ENCODE measurements around the gene CLEC16A.

The CLEC16A gene

GRCh38 chr16:11162586-11163268 is 218.4 kb downstream of the CLEC16A start:
- DNase-seq (ENCODE audit: low spot score) = no peak

- no peak for DNase-seq (ENCODE audit: low spot score)
Observed at GRCh38 chr16:11163761-11164261, 219.4 kb downstream of the CLEC16A start.

- DNase-seq (ENCODE audit: low spot score) = no peak
Observed at GRCh38 chr16:11164482-11165270, 220.3 kb downstream of the CLEC16A start.

- no peak for DNase-seq (ENCODE audit: low spot score)
Observed at GRCh38 chr16:11165349-11165748, 221.0 kb downstream of the CLEC16A start.

DNA sequence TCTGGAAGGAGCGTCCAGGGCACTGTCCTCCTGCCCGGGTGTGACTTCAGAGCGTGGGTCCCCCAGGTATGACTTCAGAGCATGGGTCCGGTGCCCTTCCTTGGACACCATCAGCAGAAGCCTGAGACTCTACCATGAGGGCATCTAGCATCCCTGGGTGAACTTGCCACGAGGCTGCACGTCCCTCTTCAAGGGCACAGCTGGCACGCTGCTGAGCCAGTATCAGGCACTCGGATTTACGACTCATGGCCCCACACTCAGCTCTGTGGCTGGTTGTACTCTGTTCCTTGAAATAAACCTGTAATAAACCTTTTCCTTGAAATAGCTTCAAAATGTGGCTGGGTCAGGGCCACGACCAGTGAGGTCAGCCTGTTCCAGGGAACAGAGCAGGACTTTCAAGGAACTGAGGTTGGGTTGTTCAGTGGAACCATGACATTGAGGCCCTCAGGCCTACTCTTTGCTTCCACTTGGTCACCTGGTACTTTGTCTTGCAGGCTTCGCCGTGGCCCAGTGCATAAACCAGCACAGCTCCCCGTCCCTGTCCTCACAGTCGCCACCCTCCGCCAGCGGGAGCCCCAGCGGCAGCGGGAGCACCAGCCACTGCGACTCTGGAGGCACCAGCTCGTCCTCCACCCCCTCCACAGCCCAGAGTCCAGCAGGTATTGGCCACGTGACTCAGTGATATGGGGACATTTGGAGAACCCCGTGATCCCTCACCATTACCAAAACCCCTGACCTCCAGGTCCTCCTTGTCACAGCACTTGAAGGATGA is 221.7 kb downstream of the CLEC16A start:
- no peak for DNase-seq (ENCODE audit: low spot score)

GRCh38 chr16:11167581-11167980 is 223.2 kb downstream of the CLEC16A start:
- no peak for DNase-seq (ENCODE audit: low spot score)

DNA sequence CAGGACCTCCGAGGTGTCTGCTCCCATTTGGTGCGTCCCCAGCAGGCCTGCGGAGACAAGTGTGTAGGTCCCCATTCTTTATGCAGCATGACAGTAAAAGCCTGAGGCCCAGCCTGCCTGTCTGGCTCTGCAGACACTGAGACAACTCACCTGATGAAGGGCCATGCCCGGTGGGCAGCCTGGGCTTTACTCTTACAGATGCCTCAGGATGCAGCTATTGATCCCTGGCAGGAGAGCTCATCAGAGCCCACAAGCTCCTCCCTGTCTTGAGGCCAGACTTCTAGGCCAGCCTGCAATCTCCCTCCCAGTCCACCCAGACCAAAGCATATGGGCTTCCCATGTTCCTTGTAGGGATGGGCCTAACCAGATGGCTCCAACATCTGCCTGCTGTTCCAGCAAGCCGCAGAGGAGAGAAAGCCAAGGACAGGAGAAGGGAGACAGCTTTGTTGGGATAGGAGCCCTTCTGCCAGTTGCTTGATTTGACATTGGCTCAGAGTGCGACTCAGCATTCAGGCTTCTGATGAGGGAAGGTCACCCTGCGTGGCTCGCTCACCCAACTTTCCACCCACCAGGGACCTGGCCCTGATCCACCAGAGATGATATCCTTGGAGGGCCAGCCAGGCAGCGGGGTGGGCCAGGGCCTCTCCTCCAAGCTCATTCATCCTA is 224.2 kb downstream of the CLEC16A start:
- DNase-seq (ENCODE audit: low spot score) = no peak

DNA sequence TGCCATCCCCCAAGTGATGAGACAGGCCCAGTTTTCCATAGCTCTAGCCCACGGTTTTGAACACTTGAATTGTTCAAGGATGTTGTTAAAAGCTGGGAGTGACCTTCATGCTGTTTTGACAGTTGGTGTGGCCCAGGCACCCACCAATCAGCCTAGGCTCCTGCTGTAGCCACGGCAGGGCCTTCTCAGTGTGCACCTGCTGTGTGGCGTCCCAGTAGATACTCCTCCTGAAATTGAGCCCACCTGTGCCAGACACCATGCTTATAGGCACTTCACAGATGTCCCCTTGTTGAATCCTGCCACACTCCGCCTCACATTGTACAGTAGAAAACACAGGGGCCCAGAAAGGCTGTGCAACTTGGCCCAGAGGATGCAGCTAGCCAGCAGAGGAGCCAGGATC is 225.3 kb downstream of the CLEC16A start:
- no peak for DNase-seq (ENCODE audit: low spot score)

DNA sequence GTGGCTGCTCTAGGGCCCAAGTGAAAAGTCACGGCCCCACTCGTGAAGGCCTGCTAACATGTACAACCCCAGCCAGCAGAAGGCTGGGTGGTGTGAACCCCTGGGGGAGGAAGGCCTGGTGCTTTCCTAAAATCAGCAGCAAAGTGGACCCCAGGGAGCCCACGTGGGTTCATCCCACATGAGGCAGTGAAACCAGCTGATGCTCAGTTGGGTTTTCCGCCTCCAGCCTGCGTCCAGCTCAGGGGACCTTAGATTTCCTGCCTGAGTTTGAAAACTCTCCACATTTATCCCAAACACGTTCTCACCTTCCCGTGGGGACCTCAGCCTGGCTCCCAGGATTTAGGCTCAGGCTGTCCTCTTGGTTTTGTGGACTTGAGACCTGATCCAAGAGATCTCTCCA is 225.8 kb downstream of the CLEC16A start:
- no peak for DNase-seq (ENCODE audit: low spot score)

GRCh38 chr16:11170696-11171447 is 226.5 kb downstream of the CLEC16A start:
- DNase-seq (ENCODE audit: low spot score) = no peak

- no peak for DNase-seq (ENCODE audit: low spot score)
Observed at GRCh38 chr16:11171448-11171709, 227.0 kb downstream of the CLEC16A start.

- DNase-seq (ENCODE audit: low spot score) = no peak
Observed at GRCh38 chr16:11171757-11172299, 227.5 kb downstream of the CLEC16A start.

DNA sequence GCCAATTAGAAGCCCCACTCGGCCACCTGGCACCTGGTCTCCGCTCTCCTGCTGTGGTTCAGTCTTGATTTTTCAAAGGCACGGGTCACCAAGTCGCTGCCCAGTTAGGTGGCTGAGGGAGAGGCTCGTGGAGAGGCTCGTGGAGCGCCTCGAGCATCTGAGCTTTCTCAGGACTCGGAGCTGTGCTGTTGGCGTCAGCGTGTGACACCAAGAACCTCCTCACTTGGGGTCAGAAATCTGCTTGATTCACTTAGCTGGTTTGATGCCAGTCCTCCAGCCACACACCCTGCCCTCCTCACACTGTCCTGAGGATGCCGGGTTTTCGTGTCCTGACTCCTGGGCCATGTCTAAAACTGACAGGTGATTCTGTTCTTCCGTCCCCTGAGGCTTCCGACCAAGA is 229.1 kb downstream of the CLEC16A start:
- DNase-seq (ENCODE audit: low spot score) = no peak

- DNase-seq (ENCODE audit: low spot score) = no peak
Observed at GRCh38 chr16:11174141-11174540, 229.8 kb downstream of the CLEC16A start.

DNA sequence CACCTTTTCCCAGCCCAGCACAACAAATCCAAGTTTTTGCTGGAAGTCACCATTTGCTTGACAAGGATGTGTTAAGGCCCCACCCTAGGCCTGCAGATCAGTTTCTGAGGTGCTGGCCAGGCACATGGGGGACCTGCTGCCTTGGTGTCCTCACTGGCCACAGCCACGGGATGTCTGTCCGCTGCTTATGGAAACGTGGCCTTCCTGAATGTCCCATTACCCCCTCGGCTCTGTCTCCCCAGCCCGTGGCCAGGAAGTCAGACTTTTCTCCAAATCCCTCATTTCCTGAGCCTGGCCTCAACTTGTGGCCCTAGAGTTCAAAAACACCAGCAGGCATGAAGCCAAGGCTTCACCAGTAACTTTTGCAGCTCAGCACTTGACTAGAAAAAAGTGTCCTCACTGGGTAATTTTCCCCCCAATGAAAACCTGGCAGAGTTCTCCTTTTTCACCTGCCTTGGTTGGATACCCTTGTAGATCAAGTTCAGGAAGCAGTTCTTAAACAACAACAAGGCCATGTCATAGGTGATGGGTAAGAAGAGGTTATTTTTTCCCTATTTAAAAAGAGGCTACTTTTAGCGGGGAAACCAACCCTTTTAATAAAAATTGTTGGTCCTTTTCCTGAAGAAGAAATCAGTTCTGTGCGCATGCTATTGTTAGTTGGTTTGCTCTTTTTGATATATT is 230.9 kb downstream of the CLEC16A start:
- DNase-seq (ENCODE audit: low spot score) = no peak

- no peak for DNase-seq (ENCODE audit: low spot score)
Observed at GRCh38 chr16:11175787-11176341, 231.5 kb downstream of the CLEC16A start.

DNA sequence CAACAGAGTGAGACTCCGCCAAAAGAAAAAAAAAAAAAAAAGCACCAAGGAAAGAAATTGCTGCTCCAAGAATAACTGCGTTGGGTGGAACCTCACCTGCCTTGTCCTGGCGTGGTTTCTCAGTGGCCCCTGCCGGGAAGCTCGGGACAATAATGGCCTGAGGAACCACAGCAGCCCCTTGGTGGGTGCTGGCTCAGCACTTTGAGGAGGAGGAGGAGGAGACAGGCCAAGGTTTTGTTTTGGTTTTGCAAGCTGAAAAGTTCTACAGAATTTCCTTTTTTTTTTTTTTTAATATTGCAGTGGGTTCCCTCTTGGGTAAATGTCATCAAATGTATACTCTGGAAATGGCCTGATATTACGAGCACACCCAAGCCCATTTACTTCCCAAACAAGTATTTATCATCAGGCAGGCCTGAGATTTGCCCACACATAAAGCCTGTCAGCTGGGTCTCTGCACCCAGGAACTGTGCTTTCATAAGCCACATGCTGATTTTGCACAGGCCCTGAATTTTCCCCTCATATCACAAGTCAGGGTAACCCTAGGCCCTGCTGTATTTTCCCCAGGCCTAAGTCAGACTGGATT is 233.3 kb downstream of the CLEC16A start:
- DNase-seq (ENCODE audit: low spot score) = no peak

- DNase-seq (ENCODE audit: low spot score) = no peak
Observed at GRCh38 chr16:11178424-11178823, 234.1 kb downstream of the CLEC16A start.

- DNase-seq (ENCODE audit: low spot score) = no peak
Observed at GRCh38 chr16:11179574-11179973, 235.2 kb downstream of the CLEC16A start.

DNA sequence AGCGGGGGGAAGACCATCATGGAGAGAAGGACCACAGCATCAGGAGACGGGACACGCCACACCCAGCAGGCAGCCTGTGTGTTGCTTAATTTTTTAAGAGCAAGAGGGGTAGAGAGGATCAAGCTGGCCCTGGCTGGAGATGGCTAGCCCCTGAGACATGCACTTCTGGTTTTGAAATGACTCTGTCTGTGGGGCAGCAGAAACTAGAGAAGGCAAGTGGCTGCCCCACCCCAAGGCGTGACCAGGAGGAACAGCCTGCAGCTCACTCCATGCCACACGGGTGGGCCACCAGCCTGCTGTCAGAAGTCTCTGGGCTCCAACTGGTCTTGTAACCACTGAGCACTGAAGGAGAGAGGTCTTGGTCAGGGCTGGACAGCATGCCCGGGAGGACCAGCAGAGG is 236.1 kb downstream of the CLEC16A start:
- no peak for DNase-seq (ENCODE audit: low spot score)
